D721Med (cell line): ENCODE results near the gene TSPAN2.

ENCODE experiments used
- DNase-seq: peaks from one replicate; pipeline ENCODE4 v3.0.0; 2011; ENCODE audit warnings: low spot score; ENCODE audit not compliant: insufficient read length
- FAIRE-seq: peaks from 2 replicates; lab custom pipeline; 2011; peaks lifted over from hg19 to GRCh38; lab: Jason Lieb, UNC
- TF ChIP-seq, protein P1 (sequence below): IDR thresholded peaks from 2 replicates; pipeline ENCODE4 v1.5.1; 2012; ENCODE audit warnings: mild to moderate bottlenecking, control low read depth; ENCODE audit not compliant: insufficient read depth; ENCODE audit errors: missing control alignments

The TSPAN2 gene

GRCh38 chr1:115123116-115123515 lies 33.8 kb upstream of the TSPAN2 start:
- TF ChIP-seq, protein P1, sequence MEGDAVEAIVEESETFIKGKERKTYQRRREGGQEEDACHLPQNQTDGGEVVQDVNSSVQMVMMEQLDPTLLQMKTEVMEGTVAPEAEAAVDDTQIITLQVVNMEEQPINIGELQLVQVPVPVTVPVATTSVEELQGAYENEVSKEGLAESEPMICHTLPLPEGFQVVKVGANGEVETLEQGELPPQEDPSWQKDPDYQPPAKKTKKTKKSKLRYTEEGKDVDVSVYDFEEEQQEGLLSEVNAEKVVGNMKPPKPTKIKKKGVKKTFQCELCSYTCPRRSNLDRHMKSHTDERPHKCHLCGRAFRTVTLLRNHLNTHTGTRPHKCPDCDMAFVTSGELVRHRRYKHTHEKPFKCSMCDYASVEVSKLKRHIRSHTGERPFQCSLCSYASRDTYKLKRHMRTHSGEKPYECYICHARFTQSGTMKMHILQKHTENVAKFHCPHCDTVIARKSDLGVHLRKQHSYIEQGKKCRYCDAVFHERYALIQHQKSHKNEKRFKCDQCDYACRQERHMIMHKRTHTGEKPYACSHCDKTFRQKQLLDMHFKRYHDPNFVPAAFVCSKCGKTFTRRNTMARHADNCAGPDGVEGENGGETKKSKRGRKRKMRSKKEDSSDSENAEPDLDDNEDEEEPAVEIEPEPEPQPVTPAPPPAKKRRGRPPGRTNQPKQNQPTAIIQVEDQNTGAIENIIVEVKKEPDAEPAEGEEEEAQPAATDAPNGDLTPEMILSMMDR = no peak

DNA sequence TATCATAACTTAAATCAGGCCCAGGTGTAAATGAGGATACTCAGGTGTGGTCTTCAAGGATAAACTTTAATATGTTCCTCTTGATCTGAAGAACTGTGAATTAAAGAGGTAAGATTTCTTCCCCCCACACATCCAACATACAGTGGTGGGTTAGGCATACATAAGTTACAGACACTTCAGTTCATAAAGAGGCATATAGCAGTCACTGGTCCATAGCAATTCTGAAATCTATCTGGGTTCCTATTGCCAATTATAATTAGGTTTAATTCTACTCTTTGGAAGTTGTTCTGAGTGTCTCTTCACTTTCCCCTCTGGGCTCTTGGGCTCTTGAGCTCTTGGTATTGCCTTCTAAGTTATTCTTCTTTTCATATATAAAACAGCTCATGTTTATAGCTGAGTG lies 32.5 kb upstream of the TSPAN2 start:
- FAIRE-seq (no peak), DNase-seq (no peak)
- TF ChIP-seq, protein P1 = no peak

More at GRCh38 chr1:115123116-115123515, 33.8 kb upstream of the TSPAN2 start:
- no peak for DNase-seq
- FAIRE-seq = no peak

- DNase-seq (no peak), FAIRE-seq (no peak)
- TF ChIP-seq, protein P1 = no peak
These were observed 31.0 kb upstream of the TSPAN2 start for GRCh38 chr1:115120296-115120695.

DNA sequence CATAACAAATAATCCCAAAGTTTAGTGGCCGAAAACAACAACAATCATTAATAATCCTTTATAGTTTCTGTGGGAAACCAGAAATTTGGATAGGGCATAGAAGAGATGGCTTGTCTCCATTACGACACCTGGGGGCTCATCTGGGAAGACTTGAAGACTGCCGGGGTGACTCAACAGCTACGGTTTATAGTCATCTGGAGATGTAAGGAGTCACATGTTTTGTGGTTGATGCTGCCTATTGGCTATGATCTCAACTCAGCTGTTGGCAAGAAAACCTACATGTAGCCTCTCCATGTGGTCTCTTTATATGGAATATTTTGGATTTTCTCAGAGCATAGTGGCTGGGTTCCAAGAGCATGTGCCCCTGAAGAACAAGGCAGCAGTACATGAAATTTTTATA lies 29.3 kb upstream of the TSPAN2 start:
- DNase-seq = no peak
- TF ChIP-seq, protein P1 = no peak
- FAIRE-seq = no peak

- TF ChIP-seq, protein P1 = no peak
- DNase-seq (no peak), FAIRE-seq (no peak)
These were observed 28.8 kb upstream of the TSPAN2 start for GRCh38 chr1:115118086-115118485.

DNA sequence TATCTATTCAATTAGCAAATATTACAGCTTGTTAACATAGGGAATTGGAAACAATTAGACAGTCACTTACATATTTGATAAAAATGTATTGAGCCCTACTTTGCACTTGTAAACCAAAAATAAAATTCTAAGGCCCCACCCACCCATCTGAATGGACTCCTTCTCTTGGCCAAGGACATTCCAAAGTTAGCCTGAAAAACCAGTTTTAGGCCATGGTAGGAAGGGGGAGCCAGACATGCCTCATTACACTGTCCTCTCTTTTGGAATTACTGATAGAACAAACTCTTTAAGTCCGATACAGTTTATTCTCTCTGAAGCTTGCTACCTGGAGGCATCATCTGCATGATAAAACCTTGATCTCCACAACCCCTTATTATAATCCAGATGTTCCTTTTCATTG lies 28.0 kb upstream of the TSPAN2 start:
- DNase-seq = no peak
- no peak for FAIRE-seq
- TF ChIP-seq, protein P1 = no peak

DNA sequence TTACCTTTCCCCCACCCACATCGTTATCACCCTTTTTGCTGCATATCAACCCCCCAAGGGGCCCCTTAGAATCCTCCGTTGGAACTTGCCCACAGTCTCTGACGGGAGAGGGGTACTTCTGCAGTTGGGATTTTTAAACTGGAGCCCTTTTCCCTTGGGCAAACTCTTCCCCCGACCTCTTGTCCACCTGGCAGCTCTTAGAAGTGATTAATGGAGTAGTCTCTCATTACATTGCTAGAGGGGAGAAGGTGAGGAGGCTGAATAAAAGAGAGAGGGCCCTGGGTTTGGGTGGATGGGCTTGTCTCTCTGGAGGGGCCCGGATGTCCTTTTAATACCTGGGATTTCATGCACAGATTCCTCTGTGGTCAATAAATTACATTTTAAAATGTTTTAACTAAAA lies 27.2 kb upstream of the TSPAN2 start:
- TF ChIP-seq, protein P1 = no peak
- FAIRE-seq (no peak), DNase-seq (no peak)
